ENCODE measurements around the gene LLPH. TPM values are rescaled to one million over a fixed set of nuclear protein-coding genes. Genes with fewer than 3 reads are reported as not detected.

LLPH gene
- total RNA-seq, 4 donors from 2014 or later: 5.0 to 17.5 (median 9.5) TPM

DNA sequence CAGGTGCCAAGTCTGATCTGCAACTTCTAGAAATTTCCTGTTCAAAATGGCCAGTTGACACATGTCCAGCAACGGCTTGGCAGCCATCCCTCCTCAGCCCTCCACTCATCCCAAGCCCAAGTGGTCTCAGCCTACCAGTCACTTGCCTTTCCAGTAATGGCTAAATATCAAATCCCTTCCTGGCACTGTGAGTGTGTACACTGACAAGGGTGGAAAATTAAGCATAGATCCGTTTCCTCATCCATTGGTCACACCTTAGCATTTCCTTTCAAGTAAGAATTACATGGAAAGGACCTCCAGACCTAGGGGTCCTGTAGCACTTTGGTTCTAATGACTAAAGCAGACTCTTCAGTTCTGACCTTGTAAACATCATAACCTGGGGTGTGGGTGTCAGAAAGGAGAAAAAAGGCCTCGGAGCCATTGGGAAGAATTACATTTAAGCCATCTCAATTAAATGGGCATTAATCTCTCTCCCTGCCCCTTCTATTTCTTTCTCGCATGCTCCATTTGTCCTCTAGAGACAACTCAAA is 15.4 kb downstream of the LLPH start:
- TF ChIP-seq POLR2A (IDR thresholded peaks at IDR 0.05) (no peak), EP300 (IDR thresholded peaks at IDR 0.05) (no peak)
- Histone ChIP-seq H3K4me3 (no peak overlapping the region), H3K36me3 (no peaks in the 10 kb centered on the region), H3K27me3 (no peaks in the 10 kb centered on the region), H3K4me1 (peaks cover 0 to 6% (median 0%) of the 10 kb centered on the region in 3 donors), H3K27ac (no peak overlapping the region), H3K9me3 (no peaks in the 10 kb centered on the region)
- 62 to 70% methylated on average over 4 of the region's 4 CpGs for WGBS, 2 donors (ENCODE audit: low coverage in 1 of 2)
- no peak for ATAC-seq

- no peaks in the 10 kb centered on the region for H3K36me3 ChIP-seq
- no peaks in the 10 kb centered on the region for H3K9me3 ChIP-seq
- no peaks in the 10 kb centered on the region for H3K27me3 ChIP-seq
- WGBS, 2 donors (ENCODE audit: low coverage in 1 of 2): 100% methylated on average over 1 of the region's 1 CpG
- no peak overlapping the region for H3K4me3 ChIP-seq
- no peak for TF ChIP-seq EP300 (IDR thresholded peaks at IDR 0.05)
- TF ChIP-seq POLR2AphosphoS5 (IDR thresholded peaks at IDR 0.05): no peak
- no peak for TF ChIP-seq POLR2A (IDR thresholded peaks at IDR 0.05)
- TF ChIP-seq CTCF (IDR thresholded peaks at IDR 0.05): no peak
- H3K4me1 ChIP-seq: no peaks in the 10 kb centered on the region
- ATAC-seq: no peak
- H3K27ac ChIP-seq: no peak overlapping the region
Measured at GRCh38 chr12:66113471-66113870, 17.1 kb downstream of the LLPH start.

DNA sequence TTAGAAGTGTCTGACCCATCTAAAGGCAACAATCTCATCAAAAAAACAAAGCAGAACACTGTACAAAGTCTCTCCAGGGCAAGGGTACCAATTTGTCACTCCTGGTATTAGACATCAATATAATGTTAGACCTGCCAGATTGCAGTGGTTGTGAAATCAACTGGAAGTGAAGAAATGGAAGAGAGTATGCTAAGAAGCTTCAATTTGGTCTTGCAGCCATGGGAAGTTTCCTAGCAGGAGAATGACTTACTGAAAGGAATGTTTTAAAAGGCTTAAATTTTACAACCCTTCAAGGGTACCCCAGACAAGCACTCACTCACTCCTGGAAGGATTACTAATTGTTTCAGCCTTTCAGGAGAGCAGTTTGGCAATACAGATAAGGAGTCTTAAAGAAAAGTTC is 18.9 kb downstream of the LLPH start:
- no peak for ATAC-seq
- no peak for TF ChIP-seq CTCF (IDR thresholded peaks at IDR 0.05)
- TF ChIP-seq POLR2AphosphoS5 (IDR thresholded peaks at IDR 0.05): no peak
- TF ChIP-seq POLR2A (IDR thresholded peaks at IDR 0.05): no peak
- TF ChIP-seq EP300 (IDR thresholded peaks at IDR 0.05): no peak

DNA sequence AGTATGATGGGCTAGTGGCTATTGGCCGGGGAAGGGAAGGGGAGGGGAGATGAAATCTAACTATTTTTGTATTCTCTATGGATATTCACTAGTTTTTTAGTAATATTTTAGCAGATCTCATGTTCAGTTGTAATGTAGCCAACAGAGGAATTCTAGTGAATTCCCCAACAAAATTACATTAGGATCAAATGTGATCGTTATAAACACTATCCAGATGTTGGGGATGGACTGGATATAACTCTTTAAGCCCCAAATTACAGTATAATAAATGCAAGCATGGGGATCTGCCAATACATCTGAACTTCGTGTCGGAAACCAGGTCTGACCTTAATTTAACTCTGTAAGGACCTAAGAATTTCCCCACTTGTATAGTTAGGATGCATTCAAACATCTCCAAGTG is 21.5 kb downstream of the LLPH start:
- no peaks in the 10 kb centered on the region for H3K9me3 ChIP-seq

More for the DNA sequence above, 18.9 kb downstream of the LLPH start:
- no peak overlapping the region for H3K4me3 ChIP-seq
- peaks cover 0 to 4% (median 0%) of the 10 kb centered on the region in 3 donors for H3K4me1 ChIP-seq
- H3K9me3 ChIP-seq: no peaks in the 10 kb centered on the region
- no peak overlapping the region for H3K27ac ChIP-seq
- no peaks in the 10 kb centered on the region for H3K36me3 ChIP-seq
- H3K27me3 ChIP-seq: no peaks in the 10 kb centered on the region

DNA sequence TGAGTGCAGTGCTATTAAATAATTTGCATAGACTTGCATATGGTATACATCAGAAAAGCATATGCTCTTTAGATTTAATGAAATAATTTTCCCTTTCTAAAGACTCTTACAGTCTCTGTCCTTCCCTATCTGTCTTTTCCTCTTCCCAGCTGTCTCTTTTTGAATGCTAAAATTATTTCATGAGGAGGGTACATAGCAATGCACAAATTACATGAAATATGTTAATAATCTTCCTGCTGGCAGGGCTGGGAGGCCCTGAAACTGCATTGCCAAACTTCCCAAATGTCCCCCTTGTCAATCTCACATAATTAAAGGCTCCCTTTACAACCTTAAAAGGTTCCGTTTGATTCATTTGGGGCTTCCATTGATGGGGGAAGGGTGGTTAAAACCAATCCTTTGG is 22.2 kb downstream of the LLPH start:
- Histone ChIP-seq H3K9me3 (no peaks in the 10 kb centered on the region), H3K27me3 (no peaks in the 10 kb centered on the region), H3K4me3 (no peak overlapping the region), H3K27ac (no peak overlapping the region), H3K36me3 (no peaks in the 10 kb centered on the region), H3K4me1 (peaks cover 0 to 4% (median 0%) of the 10 kb centered on the region in 3 donors)
- WGBS, 2 donors (ENCODE audit: low coverage in 1 of 2): 80 to 82% methylated on average over 1 of the region's 1 CpG
- no peak for TF ChIP-seq EP300 (IDR thresholded peaks at IDR 0.05)
- no peak for TF ChIP-seq POLR2AphosphoS5 (IDR thresholded peaks at IDR 0.05)
- TF ChIP-seq POLR2A (IDR thresholded peaks at IDR 0.05): no peak
- TF ChIP-seq CTCF (IDR thresholded peaks at IDR 0.05): no peak
- ATAC-seq: no peak

More for the DNA sequence above, 21.5 kb downstream of the LLPH start:
- Histone ChIP-seq H3K4me3 (no peak overlapping the region), H3K4me1 (peaks cover 0 to 4% (median 0%) of the 10 kb centered on the region in 3 donors), H3K36me3 (no peaks in the 10 kb centered on the region), H3K27ac (no peak overlapping the region), H3K27me3 (no peaks in the 10 kb centered on the region)
- no peak for TF ChIP-seq POLR2A (IDR thresholded peaks at IDR 0.05)
- TF ChIP-seq CTCF (IDR thresholded peaks at IDR 0.05): no peak
- no peak for TF ChIP-seq EP300 (IDR thresholded peaks at IDR 0.05)
- TF ChIP-seq POLR2AphosphoS5 (IDR thresholded peaks at IDR 0.05): no peak
- WGBS, 2 donors (ENCODE audit: low coverage in 1 of 2): 33 to 41% methylated on average over 4 of the region's 4 CpGs
- no peak for ATAC-seq
